Prostate gland (tissue), 2 donors: ENCODE results near the gene MKLN1. TPM values are rescaled to one million over a fixed set of nuclear protein-coding genes. Genes with fewer than 3 reads are reported as not detected.

ENCODE experiments used
- DNase-seq: peaks from one replicate; pipeline ENCODE4 v3.0.0-alpha.2; 2019; ENCODE audit warnings: low spot score
- H3K27ac ChIP-seq, 2 donors: fragments of 200-600 bp; sonication (generic); 2 replicates each; pipeline ENCODE4 v1.5.1; 2017 to 2019
- H3K27me3 ChIP-seq: fragments of 200-600 bp; sonication (generic); replicated peaks from 2 replicates; pipeline ENCODE4 v1.5.1; 2019; ENCODE audit not compliant: insufficient read depth
- H3K36me3 ChIP-seq, 2 donors: fragments of 200-600 bp; sonication (generic); 1 replicate in 1 of 2; 2 replicates in 1 of 2; pipeline versions ENCODE4 v1.5.1 to v1.8.1; 2017 to 2019
- H3K4me1 ChIP-seq: fragments of 200-600 bp; sonication (generic); replicated peaks from 2 replicates; pipeline ENCODE4 v1.5.1; 2019
- H3K4me3 ChIP-seq, 2 donors: fragments of 200-600 bp; sonication (generic); 2 replicates each; pipeline ENCODE4 v1.5.1; 2017 to 2019
- H3K9me3 ChIP-seq: fragments of 200-600 bp; sonication (generic); 2 replicates; pipeline ENCODE4 v1.5.1; 2017
- POLR2A ChIP-seq: fragments of 450-650 bp; IDR thresholded peaks from one replicate; pipeline ENCODE4 v1.6.1; 2016; ENCODE audit warnings: antibody characterized with exemption, mild to moderate bottlenecking
- POLR2AphosphoS5 ChIP-seq: sonication (generic); formaldehyde crosslinking; IDR thresholded peaks from one replicate; pipeline ENCODE4 v1.6.1; 2017; ENCODE audit warnings: antibody characterized with exemption
- WGBS: methylation state at CpG from one replicate; pipeline ENCODE4 v1.1.5; 2018; 5-methylcytosine and 5-hydroxymethylcytosine counted together
- intact Hi-C: fragments of 100-400 bp; cut with DNase I; formaldehyde crosslinking; loops from one replicate; pipeline ENCODE4 v1.14.2; 2022
- total RNA-seq, 2 donors: library from RNA; depleted of rRNA; stranded (reverse); fragments of >200 nt; gene quantifications; one replicate each; pipeline ENCODE4 v1.1.0, GENCODE V29; 2016
- TF ChIP-seq, protein P1 (sequence below), 4 experiments: fragments of 200-600 bp in 2 of 4; fragments of 450-650 bp in 2 of 4; sonication (generic) in 2 of 4; IDR thresholded peaks; 1 replicate in 3 of 4; 2 replicates in 1 of 4; pipeline ENCODE4 v1.5.1; 2016 to 2019; ENCODE audit warnings: antibody characterized with exemption in 4 of 4, mild to moderate bottlenecking in 2 of 4, moderate library complexity in 2 of 4

Gene MKLN1
- total RNA-seq, 2 donors from 2014 or later: 53.1 to 58.1 TPM

DNA sequence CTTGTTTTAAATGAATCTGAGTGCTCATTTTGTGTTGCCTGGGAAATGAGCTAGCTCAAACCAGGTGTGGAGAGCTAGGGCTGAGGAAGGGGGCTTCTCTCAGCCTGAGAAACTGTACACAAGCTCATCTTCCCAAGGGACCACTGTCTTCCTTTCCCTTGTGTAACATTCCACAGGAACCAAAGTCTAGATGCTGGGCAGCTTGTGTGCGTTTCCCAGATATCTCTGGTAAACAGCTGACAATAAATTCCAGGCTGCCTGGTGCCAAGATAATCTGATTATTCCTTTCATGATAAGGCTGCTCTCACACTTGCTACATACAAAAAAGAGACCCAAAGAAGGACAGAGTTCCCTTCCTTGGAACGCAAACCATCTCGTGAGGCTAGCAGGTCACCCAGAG is 33.1 kb upstream of the MKLN1 start:
- intact Hi-C loops: no loop called here
- WGBS: 48% methylated on average over 3 of the region's 3 CpGs

DNA sequence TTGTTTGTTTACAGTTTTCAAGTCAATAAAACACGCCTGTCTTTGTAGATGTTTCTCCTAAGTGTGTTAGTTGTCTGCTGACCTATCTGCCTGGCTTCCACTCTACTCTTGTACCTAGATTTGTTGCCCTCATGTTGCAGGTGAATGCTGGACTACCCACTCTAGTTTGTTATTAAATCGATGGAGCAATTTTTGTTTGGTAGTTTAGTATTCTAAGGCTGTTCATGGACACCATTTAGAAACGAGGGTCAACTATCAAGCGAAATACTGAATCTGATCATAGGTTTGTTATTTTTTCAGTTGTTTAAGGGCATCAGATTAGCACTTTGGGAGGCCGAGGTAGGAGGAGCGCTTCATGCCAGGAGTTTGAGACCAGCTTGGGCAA is 29.1 kb upstream of the MKLN1 start:
- Histone ChIP-seq H3K27ac (no peak overlapping the region), H3K9me3 (no peaks in the 10 kb centered on the region), H3K36me3 (no peaks in the 10 kb centered on the region), H3K4me1 (peaks cover 4% of the 10 kb centered on the region), H3K4me3 (no peak overlapping the region), H3K27me3 (no peaks in the 10 kb centered on the region)
- 84% methylated on average over 6 of the region's 6 CpGs for WGBS
- intact Hi-C loops: no loop called here
- no peak for DNase-seq
- TF ChIP-seq, protein P1, sequence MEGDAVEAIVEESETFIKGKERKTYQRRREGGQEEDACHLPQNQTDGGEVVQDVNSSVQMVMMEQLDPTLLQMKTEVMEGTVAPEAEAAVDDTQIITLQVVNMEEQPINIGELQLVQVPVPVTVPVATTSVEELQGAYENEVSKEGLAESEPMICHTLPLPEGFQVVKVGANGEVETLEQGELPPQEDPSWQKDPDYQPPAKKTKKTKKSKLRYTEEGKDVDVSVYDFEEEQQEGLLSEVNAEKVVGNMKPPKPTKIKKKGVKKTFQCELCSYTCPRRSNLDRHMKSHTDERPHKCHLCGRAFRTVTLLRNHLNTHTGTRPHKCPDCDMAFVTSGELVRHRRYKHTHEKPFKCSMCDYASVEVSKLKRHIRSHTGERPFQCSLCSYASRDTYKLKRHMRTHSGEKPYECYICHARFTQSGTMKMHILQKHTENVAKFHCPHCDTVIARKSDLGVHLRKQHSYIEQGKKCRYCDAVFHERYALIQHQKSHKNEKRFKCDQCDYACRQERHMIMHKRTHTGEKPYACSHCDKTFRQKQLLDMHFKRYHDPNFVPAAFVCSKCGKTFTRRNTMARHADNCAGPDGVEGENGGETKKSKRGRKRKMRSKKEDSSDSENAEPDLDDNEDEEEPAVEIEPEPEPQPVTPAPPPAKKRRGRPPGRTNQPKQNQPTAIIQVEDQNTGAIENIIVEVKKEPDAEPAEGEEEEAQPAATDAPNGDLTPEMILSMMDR (IDR thresholded peaks at IDR 0.05): no peak
- no peak for TF ChIP-seq POLR2AphosphoS5
- TF ChIP-seq POLR2A: no peak

More for the DNA sequence above, 33.1 kb upstream of the MKLN1 start:
- Histone ChIP-seq H3K4me3 (no peak overlapping the region), H3K27me3 (no peaks in the 10 kb centered on the region), H3K4me1 (no peaks in the 10 kb centered on the region), H3K36me3 (no peaks in the 10 kb centered on the region), H3K27ac (no peak overlapping the region), H3K9me3 (no peaks in the 10 kb centered on the region)
- DNase-seq: no peak
- TF ChIP-seq, protein P1 (IDR thresholded peaks at IDR 0.05): no peak
- TF ChIP-seq POLR2AphosphoS5 (no peak), POLR2A (no peak)

DNA sequence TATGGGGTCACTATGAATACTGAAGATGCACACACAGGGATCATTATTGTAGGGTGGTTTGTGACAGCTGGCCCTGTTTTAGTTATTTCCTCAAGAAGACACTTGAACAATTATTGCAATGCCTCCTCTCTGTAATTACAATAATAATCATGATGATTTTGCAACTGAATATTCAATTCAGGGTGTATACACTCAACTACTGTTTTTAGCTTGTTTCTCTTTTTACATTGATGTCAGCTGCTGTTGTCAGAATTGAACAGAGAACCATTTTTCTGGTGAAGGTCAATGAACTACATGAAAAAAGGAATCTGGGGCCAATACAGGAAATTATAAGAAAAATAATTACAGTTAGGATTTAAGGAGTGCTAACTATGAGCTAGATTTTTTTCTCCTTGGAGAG is 28.6 kb upstream of the MKLN1 start:
- H3K27me3 ChIP-seq: no peaks in the 10 kb centered on the region
- no peak overlapping the region for H3K27ac ChIP-seq
- H3K4me1 ChIP-seq: peaks cover 4% of the 10 kb centered on the region
- intact Hi-C loops: no loop called here
- H3K36me3 ChIP-seq: no peaks in the 10 kb centered on the region
- no peaks in the 10 kb centered on the region for H3K9me3 ChIP-seq
- no peak overlapping the region for H3K4me3 ChIP-seq
- no peak for DNase-seq
- TF ChIP-seq POLR2A (no peak), POLR2AphosphoS5 (no peak)
- TF ChIP-seq, protein P1 (IDR thresholded peaks at IDR 0.05): no peak

DNA sequence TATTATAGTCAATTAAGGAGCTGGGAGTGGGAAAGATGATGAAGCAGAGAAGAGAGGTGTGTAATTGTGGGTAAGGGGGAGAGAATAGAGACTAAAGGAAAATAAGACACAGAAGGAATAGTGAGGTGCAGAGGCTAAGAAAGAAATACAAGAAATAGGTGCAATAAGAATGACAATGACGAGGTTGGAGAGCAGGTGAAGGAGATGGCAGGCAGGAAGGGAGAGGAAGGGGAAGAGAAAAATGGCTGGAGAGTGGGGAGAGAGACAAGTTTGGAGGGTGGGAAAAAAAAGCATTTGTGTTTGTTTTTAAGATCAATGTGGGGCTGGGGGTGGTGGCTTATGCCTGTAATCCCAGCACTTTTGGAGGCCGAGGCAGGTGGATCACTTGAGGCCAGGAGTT is 27.6 kb upstream of the MKLN1 start:
- peaks cover 4% of the 10 kb centered on the region for H3K4me1 ChIP-seq

More for the DNA sequence above, 27.6 kb upstream of the MKLN1 start:
- H3K4me3 ChIP-seq: no peak overlapping the region
- H3K27me3 ChIP-seq: no peaks in the 10 kb centered on the region
- no peak for TF ChIP-seq POLR2AphosphoS5
- TF ChIP-seq, protein P1 (IDR thresholded peaks at IDR 0.05): no peak
- no peak for TF ChIP-seq POLR2A
- no peaks in the 10 kb centered on the region for H3K9me3 ChIP-seq
- WGBS: 96% methylated on average over 2 of the region's 2 CpGs
- intact Hi-C loops: loop anchor here (5.0 kb wide), 1 partner anchor 188 kb away; no protein-coding TSS in a partner anchor
- no peaks in the 10 kb centered on the region for H3K36me3 ChIP-seq
- H3K27ac ChIP-seq: no peak overlapping the region
- no peak for DNase-seq
